Measurements from ENCODE around the gene OSBP2. TPM values are rescaled to one million over a fixed set of nuclear protein-coding genes. Genes with fewer than 3 reads are reported as not detected.
A peak's percentile ranks its signal among the peaks of the same experiment; 100 is the strongest.

The OSBP2 gene
- total RNA-seq, 4 donors from 2014 or later: 3.7 to 8.7 (median 4.7) TPM

DNA sequence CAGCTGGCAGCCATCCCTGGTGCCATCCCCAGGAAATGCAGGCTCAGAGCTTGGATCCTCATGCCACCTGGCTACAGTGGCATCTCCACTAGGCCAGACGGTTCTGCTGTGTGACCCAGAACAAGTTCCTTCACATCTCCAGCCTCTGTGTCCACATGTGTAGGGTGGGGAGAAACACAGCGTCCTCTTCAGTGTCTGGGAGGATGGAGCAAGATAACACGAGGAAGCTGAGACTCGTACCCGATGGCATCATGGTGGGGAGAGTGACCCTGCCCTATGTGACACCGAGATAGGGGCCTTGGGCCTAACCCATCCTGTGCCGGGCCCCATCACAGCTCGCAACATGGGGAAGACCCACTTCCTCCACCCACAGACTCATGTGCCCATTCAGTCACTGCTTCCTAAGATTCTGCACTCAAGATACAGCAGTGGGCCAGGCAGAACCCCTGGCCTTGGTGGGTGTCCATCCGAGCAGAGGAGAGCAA lies 195.4 kb downstream of the OSBP2 start:
- Histone ChIP-seq H3K27ac (no peak overlapping the region), H3K4me1 (no peaks in the 10 kb centered on the region), H3K36me3 (no peaks in the 10 kb centered on the region), H3K9me3 (no peaks in the 10 kb centered on the region), H3K27me3 (no peaks in the 10 kb centered on the region), H3K4me3 (no peak overlapping the region)
- peak in 1 of 3 donors; percentile 19 for DNase-seq
- TF ChIP-seq POLR2A (IDR thresholded peaks at IDR 0.05): no peak
- TF ChIP-seq, protein P1, sequence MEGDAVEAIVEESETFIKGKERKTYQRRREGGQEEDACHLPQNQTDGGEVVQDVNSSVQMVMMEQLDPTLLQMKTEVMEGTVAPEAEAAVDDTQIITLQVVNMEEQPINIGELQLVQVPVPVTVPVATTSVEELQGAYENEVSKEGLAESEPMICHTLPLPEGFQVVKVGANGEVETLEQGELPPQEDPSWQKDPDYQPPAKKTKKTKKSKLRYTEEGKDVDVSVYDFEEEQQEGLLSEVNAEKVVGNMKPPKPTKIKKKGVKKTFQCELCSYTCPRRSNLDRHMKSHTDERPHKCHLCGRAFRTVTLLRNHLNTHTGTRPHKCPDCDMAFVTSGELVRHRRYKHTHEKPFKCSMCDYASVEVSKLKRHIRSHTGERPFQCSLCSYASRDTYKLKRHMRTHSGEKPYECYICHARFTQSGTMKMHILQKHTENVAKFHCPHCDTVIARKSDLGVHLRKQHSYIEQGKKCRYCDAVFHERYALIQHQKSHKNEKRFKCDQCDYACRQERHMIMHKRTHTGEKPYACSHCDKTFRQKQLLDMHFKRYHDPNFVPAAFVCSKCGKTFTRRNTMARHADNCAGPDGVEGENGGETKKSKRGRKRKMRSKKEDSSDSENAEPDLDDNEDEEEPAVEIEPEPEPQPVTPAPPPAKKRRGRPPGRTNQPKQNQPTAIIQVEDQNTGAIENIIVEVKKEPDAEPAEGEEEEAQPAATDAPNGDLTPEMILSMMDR (IDR thresholded peaks at IDR 0.05): no peak

DNA sequence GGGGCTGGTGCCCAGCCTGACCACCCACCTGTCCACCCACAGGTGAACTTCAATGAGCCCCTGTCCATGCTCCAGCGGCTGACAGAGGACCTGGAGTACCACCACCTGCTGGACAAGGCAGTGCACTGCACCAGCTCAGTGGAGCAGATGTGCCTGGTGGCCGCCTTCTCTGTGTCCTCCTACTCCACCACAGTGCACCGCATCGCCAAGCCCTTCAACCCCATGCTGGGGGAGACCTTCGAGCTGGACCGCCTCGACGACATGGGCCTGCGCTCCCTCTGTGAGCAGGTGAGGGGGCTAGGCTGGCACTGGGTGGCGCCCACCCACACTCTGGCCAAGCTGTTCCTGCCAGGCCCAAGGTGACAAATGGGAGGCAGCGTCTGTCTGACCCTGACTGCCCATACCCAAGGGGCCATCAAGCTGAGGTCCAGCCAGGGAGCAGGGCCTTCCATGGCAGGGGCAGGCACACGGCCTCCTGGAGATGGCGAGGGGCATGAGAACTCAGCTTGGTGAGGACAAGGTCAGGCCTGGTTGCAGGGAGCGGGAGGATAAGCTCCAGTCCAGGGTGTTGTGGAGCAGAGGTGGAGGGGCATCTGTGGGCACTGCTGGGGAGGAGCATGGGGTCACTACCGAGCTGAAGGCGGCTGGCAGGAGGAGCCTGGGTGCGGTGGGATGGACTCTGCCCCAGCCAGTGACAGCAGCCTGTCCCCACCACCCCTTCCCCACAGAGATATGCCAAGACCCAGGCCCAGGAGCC lies 196.2 kb downstream of the OSBP2 start:
- peak; percentile 18 to 68 (median 57) for DNase-seq
- no peaks in the 10 kb centered on the region for H3K4me1 ChIP-seq
- H3K9me3 ChIP-seq: no peaks in the 10 kb centered on the region
- H3K27ac ChIP-seq: no peak overlapping the region
- no peaks in the 10 kb centered on the region for H3K36me3 ChIP-seq
- TF ChIP-seq POLR2A (IDR thresholded peaks at IDR 0.05): no peak
- TF ChIP-seq, protein P1 (IDR thresholded peaks at IDR 0.05): peak; percentile 8 to 78 (median 66)
- H3K27me3 ChIP-seq: no peaks in the 10 kb centered on the region
- H3K4me3 ChIP-seq: no peak overlapping the region

DNA sequence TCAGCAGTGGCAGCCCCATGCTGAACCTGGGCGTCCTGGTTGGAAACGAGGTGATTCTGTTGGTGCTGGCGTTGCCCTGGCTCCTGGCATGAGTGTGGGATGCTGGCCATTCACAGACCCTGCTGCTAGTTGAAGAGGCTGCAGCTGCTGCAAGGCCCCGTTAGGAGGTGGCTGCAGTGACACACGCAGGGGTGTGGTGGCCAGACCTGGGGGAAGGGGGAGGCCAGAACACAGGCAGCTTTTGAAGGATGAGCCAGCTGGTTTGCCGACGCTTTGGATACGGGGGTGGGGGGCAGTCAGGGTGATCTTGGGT lies 196.7 kb downstream of the OSBP2 start:
- Histone ChIP-seq H3K4me1 (no peaks in the 10 kb centered on the region), H3K4me3 (no peak overlapping the region), H3K27me3 (no peaks in the 10 kb centered on the region), H3K36me3 (no peaks in the 10 kb centered on the region), H3K9me3 (no peaks in the 10 kb centered on the region), H3K27ac (no peak overlapping the region)
- peak in 1 of 3 donors; percentile 32 for DNase-seq
- no peak for TF ChIP-seq POLR2A (IDR thresholded peaks at IDR 0.05)
- TF ChIP-seq, protein P1 (IDR thresholded peaks at IDR 0.05): no peak

DNA sequence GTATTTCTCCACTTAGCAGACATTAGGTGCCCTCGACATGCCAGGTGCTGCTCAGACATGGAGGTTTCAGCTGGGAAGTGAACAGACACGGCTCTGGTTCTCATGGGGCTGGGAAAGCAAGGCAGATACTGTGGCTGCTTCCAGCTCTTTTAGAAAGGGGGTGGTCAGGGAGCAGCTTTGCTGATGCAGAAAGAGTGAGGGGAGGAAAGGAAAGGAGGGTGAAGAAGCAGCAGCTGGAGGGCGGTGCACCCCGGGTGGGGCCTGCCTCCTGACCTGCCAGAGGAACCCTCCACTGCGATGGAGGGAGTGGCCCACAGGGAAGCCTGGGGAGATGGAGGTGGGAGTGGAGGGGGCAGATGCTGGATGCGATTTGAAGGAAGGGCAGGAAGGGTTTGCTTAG lies 197.1 kb downstream of the OSBP2 start:
- Histone ChIP-seq H3K4me3 (no peak overlapping the region), H3K27ac (no peak overlapping the region), H3K9me3 (no peaks in the 10 kb centered on the region), H3K4me1 (no peaks in the 10 kb centered on the region), H3K27me3 (no peaks in the 10 kb centered on the region), H3K36me3 (no peaks in the 10 kb centered on the region)
- TF ChIP-seq POLR2A (IDR thresholded peaks at IDR 0.05): no peak
- TF ChIP-seq, protein P1 (IDR thresholded peaks at IDR 0.05): no peak
- DNase-seq: no peak

DNA sequence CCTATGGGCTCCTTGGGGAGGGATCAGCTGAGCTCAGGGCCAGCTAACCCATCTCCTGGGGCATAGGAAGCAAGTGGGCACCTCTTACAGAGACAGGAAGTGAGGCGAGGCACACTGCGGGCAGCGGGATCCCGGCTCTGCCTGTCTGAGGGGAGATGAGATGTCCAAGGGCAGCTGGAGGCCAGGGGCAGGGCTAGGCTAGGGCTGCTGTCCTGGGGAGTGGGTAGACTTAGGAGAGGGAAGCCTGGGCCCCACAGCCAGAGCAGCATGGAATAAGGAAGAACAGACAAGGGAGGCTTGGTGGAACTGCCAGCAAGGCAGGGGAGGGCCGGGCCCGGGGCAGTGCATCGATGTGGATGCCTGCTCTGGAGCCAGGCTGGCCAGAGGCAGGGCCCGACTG lies 197.6 kb downstream of the OSBP2 start:
- no peaks in the 10 kb centered on the region for H3K36me3 ChIP-seq
- peak in 2 of 3 donors; percentile 29 to 34 for DNase-seq

More for the DNA sequence above, 197.6 kb downstream of the OSBP2 start:
- H3K27me3 ChIP-seq: no peaks in the 10 kb centered on the region
- TF ChIP-seq, protein P1 (IDR thresholded peaks at IDR 0.05): no peak
- H3K9me3 ChIP-seq: no peaks in the 10 kb centered on the region
- H3K27ac ChIP-seq: no peak overlapping the region
- H3K4me3 ChIP-seq: no peak overlapping the region
- H3K4me1 ChIP-seq: no peaks in the 10 kb centered on the region
